ENCODE measurements around the gene ACP5.

DNA sequence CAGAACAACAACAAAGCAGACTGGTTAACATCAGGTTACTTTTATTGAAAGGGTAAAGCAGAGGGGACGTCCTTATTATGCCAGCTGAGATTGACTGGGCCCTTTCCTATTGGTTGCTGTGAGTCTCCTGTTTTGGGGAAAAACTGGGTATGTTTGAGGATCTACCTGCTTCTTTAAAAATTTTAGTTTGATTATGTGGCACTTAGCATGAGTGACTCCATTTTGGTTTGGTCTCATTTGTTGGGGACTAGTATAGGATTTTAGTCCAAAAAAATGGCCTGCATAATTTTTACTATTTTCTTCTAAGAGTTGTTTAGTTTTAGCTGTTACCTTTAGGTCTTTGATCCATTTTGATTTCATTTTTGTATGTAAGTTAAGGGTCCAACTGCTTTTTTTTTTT, 34.3 kb upstream of the ACP5 start:
- TF ChIP-seq, protein P1, sequence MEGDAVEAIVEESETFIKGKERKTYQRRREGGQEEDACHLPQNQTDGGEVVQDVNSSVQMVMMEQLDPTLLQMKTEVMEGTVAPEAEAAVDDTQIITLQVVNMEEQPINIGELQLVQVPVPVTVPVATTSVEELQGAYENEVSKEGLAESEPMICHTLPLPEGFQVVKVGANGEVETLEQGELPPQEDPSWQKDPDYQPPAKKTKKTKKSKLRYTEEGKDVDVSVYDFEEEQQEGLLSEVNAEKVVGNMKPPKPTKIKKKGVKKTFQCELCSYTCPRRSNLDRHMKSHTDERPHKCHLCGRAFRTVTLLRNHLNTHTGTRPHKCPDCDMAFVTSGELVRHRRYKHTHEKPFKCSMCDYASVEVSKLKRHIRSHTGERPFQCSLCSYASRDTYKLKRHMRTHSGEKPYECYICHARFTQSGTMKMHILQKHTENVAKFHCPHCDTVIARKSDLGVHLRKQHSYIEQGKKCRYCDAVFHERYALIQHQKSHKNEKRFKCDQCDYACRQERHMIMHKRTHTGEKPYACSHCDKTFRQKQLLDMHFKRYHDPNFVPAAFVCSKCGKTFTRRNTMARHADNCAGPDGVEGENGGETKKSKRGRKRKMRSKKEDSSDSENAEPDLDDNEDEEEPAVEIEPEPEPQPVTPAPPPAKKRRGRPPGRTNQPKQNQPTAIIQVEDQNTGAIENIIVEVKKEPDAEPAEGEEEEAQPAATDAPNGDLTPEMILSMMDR (IDR thresholded peaks at IDR 0.05) = no peak
- no peak for TF ChIP-seq POLR2A (IDR thresholded peaks at IDR 0.05)
- no peak for TF ChIP-seq POLR2AphosphoS5 (IDR thresholded peaks at IDR 0.05; ENCODE audit: insufficient read depth in 1 of 2, low read depth in 1 of 2)

Measured in vagina (tissue), 2 donors.